Measurements from ENCODE around the gene RAD9A.

The RAD9A gene

DNA sequence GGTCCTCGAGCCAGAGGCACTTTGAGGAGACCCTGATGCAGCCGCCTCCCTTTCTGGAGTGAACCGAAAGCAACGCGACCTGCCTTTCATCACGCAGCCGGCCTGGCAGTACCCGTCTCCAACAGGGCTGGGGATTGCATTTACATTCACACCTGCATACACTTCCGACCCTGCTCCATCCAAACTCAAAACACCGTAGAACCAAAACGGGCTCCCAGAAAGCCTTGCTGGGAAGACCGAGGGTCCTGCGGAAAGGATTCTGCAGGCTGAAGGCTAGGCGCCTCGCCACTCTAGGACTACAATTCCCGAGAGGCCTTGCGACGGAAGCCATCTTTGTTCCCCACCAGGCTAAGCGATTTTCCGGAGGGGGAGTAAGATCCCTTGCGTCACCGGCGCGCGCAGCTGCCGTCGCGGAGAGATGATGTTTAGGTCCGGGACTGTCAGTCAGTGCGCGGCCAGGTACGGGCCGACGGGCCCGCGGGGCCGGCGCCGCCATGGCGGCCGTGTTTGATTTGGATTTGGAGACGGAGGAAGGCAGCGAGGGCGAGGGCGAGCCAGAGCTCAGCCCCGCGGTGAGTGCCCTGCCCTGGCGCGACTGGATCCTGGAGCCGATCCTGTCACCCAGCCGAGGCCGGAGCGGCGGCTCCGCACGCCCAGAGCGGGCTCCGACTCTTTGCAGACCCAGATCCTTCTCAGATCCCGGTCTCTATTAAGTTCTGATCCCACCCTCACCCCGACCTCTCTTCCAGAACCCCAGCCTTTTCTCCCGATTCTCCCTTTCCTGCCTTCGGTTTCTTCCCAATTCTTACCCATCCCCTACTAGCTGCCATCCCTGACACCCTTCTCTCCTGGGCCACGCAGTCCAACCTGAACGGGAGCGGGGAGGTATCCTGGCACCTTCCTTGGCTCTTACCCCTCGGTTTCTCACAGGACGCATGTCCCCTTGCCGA is 36.5 kb downstream of the RAD9A start, which contains the start of gene RPS6KB2:
Gene RPS6KB2 (plus strand): TSS at position 443 of the 950 bp plus-strand sequence. CDS start 52 bp downstream, at position 495.
- peak; percentile 97 for DNase-seq (ENCODE audit: low spot score)

DNA sequence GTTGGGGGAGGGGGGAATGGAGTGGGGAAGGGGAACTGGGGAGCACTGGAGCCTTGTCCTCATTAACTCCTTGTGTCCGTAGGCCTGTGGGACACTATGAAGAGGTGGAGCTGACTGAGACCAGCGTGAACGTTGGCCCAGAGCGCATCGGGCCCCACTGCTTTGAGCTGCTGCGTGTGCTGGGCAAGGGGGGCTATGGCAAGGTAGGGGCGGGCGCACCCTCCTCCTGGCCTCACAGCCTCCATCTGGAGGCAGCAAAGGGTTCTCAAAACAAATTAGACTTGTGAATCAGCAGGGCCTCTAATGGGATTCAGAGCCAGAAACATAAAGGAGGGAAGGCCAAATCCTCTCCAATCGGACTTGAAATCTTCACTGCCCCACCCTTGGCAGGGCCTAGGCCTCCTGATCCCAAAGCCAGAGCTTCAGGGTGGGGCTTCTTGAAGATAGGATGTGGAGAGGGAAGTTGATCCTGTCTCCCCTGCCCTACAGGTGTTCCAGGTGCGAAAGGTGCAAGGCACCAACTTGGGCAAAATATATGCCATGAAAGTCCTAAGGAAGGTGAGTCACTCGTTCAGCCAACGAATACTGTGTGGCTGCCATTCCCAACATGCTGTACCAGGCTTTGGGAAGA is 37.4 kb downstream of the RAD9A start:
- DNase-seq (ENCODE audit: low spot score) = no peak

GRCh38 chr11:67429722-67430121 is 37.9 kb downstream of the RAD9A start:
- DNase-seq (ENCODE audit: low spot score) = no peak

DNA sequence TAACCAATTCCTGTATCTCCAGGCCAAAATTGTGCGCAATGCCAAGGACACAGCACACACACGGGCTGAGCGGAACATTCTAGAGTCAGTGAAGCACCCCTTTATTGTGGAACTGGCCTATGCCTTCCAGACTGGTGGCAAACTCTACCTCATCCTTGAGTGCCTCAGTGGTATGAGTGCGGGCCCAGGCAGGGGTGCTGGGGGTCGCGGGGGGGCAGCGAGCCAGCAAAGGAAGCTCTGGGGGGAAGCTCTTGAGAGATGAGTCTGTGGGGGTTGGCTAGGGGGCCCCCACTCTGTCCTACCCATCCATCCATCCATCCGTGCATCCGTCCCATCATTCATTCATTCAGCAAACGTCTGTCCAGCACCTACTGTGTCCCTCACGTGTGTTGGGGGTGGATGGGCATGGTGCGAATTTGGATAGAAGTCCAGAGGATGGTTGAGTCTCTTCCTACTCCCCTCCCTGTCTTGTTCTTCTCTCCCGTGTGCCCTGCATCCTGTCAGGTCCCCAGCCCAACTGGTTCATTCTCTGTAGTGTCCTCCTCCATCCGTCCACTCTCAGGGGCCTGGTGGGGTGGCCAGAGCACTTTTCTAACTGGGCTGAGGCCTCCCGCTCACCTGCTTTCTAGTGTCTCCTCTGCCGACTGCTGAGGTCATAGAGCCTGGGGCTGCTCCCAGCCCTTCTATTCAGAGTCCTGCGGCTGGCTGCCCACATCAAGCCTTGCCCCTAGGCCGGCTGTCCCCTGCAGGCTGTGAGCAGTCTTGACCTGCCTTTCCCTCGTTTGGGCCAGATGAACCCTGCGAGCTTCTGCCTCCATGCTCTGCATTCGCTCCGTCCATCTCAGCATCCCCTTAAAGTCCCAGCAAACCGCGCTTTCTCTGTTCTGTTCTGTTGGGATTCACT is 39.8 kb downstream of the RAD9A start:
- no peak for DNase-seq (ENCODE audit: low spot score)

GRCh38 chr11:67432655-67433349 is 41.0 kb downstream of the RAD9A start:
- no peak for DNase-seq (ENCODE audit: low spot score)

DNA sequence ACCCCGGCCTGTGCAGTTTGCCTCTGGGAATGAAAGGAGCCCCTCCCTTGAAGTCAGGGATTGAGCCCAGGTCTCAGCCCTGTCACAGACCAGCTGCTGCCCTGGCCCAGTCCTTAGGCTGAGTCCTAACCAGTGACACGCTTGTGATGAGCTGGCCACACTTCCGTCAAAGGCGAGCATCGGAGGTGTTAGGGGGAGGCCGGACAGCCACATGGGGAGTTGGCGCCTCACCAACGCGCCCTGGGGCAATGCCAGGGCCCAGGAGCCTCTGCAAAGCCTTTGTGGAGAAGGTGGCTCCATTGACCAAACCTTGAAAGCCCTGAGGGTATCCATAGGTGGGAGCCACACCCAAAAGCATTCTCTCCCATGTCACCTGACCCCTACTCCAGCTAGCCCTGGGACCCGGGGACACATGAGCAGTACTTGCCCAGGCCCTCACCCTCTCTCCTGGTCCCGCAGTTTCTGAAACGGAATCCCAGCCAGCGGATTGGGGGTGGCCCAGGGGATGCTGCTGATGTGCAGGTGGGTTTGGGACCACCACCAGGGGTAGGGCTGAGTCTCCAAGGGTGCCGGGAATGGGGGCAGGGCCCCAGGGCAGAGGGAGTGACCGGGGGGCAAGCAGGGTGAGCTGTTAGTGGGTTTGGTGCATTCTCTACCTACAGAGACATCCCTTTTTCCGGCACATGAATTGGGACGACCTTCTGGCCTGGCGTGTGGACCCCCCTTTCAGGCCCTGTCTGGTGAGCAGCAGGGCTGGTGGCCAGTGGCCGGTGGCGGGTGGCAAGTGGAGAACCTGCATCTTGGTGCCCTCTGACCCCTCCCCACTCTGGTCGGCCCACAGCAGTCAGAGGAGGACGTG is 42.0 kb downstream of the RAD9A start:
- no peak for DNase-seq (ENCODE audit: low spot score)

DNA sequence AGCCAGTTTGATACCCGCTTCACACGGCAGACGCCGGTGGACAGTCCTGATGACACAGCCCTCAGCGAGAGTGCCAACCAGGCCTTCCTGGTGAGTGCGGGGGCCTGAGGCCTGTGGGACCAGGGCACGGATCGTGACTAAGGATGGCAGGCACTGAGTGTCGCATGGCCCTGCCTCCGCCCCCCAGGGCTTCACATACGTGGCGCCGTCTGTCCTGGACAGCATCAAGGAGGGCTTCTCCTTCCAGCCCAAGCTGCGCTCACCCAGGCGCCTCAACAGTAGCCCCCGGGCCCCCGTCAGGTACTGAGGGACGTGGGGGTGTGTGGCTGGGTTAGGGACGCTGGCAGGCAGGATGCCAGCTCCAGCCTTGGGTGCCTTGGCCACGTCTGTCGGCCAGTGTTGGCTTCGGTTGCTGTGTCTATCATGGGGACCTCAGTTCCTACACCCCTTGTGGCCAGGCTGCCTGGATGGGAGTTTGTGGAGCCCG is 42.7 kb downstream of the RAD9A start:
- DNase-seq (ENCODE audit: low spot score) = no peak

DNA sequence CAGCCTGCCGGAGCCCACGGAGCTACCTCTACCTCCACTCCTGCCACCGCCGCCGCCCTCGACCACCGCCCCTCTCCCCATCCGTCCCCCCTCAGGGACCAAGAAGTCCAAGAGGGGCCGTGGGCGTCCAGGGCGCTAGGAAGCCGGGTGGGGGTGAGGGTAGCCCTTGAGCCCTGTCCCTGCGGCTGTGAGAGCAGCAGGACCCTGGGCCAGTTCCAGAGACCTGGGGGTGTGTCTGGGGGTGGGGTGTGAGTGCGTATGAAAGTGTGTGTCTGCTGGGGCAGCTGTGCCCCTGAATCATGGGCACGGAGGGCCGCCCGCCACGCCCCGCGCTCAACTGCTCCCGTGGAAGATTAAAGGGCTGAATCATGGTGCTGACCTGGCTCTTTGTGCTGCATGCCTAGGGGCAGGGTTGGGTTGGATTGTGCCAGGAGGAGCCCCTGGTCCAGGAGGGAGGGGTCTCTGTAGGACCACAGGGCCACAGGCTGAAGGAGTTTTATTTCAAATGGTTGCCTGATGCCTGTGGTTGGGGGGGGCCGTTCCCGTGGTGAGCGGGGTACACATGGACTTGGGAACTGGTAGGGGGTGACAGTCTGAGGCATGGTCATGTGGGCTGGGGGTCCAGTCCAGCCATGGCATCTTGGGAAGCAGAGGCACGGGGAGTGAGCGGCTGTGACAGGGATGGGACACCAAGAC is 43.4 kb downstream of the RAD9A start:
- DNase-seq (ENCODE audit: low spot score) = no peak

DNA sequence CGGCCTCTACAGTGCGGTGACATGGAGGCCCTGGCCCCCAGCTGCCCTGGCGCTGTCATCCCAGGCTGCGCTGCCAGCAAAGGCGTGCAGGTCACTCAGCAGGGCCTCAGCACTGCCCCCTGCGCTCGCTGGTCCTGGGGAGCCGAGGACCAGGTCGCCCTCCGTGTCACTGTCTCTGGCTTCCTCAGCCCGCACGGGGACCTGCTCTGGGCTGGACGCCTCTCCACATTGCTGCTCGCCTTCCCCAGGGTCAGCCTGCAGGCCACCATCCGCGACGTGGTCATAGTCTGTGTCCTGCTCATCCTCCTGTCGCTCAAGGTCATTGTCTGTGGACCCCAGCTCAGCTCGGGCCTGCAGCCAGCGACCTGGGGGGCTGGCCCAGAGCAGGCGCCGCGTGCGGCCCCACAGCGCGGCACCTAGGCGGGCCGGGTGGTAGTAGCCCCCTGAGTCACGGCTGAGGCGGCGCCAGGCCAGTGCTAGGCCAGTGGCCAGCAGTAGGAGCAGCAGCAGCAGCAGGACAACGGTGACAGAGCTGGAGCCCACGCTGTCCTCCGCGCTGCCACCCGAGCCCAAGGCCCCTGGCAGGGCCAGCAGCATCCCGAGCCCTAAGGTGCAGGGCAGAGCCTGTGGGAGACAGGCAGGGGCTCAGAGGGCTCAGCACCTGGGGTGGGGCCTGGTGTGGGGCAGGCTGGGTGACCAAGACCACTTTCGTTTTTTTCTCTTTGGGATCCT is 44.1 kb downstream of the RAD9A start:
- no peak for DNase-seq (ENCODE audit: low spot score)

DNA sequence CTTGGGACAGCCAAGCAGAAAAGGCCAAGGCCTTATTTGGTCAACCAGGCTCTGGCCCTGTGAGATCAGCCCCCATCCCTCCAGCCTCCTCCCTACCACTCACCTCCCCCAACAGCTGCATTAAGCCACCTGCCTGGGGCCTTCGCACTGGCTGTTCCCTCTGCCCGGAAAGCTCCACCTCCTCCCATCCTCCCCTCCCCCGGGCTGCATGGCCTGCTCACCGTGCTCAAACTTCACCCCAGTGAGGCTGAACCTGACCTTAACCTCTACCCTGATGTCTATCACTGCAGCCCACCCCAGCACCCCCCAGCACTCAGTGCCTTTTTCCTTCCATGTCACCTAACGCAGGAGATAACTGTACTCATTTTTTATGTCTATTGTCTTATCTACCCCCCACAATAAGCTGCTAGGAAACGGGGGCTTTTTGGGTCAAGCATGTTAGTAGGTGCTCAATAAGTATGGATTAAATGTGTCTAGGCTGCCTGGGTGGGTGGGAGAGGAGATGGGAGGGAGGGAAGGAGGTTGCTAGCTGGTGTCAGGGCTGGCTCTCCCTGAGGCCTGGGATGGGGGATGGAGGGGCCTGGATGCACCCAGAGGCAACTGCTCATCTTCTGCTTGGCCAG is 44.8 kb downstream of the RAD9A start:
- no peak for DNase-seq (ENCODE audit: low spot score)

GRCh38 chr11:67437082-67437808 is 45.5 kb downstream of the RAD9A start, which contains the start of gene PTPRCAP:
Gene PTPRCAP (minus strand): TSS chr11:67437682. CDS start chr11:67437619, 63 bp downstream.
- no peak for DNase-seq (ENCODE audit: low spot score)

DNA sequence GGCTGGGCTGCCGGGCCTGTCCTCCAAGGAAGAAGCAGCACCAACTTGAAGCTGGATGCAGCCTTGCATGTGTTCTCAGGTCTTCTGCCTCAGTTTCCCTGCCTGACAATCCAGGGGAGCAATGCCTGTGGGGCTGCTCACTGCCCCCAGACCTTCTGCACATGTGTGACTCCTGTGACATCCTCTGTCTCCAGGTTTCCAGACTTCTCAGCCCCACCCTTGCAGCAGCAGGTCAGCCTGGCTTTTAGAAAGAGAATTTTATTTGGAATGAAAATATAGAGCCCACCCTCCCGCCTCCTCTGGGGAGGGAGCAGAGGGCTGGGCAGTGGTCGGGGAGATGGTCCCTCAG is 46.0 kb downstream of the RAD9A start:
- no peak for DNase-seq (ENCODE audit: low spot score)

- DNase-seq (ENCODE audit: low spot score) = no peak
These were observed 46.5 kb downstream of the RAD9A start for GRCh38 chr11:67438158-67438902.

DNA sequence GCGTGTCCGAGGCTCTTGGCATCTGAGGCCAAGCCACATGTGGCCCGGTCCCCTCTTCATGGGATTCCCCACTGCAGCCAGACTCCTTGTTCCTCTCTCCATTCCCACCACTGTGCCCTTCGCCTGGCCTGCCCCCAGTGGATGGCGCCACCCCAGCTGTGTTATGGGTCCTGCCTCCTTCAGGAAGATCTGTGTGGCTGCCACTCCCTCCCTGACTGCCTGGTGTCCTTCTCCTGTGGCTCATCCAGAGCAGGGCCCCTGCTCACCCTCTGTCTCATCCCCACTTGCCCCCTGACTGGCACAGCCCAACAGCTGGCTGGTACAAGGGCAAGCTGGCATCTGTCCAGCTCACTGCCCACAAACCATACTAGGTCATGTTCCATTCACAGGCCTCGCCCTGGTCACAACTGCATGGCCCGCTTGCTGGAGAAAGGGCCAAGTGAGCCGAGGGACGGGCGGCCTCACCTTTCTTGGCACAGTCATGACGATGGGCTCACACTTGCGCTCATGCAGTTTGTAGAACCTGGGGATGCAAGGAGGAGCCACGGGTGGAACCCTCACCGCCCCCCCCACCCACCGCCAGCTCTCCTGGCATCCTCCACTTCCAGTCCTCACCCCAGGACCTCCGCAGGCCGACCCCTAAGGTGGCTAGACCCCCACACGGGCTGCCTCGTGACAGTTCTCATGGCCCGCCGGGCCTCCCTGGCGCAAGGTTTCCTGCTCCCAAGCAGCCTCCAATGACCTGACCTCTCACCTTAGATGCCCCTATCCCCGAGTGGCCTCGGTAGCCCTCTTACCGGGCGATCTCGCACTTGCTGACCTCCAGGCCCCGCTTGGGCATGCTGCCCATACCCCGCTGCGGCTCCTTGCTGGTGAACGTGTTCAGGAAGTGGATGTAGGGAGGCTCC is 47.8 kb downstream of the RAD9A start:
- peak; percentile 58 for DNase-seq (ENCODE audit: low spot score)

- DNase-seq (ENCODE audit: low spot score) = no peak
These were observed 48.7 kb downstream of the RAD9A start for GRCh38 chr11:67440229-67441097.
